PC-9 (cell line): ENCODE data around the gene BEST3. TPM values are rescaled to one million over a fixed set of nuclear protein-coding genes. Genes with fewer than 3 reads are reported as not detected.
"Not testable (repeated sequence)": the region's sequence is repeated elsewhere in the genome, so short reads cannot be mapped to it uniquely, and the experiment has no call there.

Experiments
- BruUV-seq: library from RNA; stranded (reverse); fragments of 400-500 nt; replicated peaks from 2 replicates; lab custom pipeline; 2021; lab: Mats Ljungman, UMichigan
- CTCF ChIA-PET: fragments of 300-600 bp; sonication (Branson Sonifier 250); formaldehyde crosslinking; loops from one replicate; lab custom pipeline; 2022; ENCODE audit warnings: antibody characterized with exemption; lab: Charles Lee
- POLR2A ChIA-PET: fragments of 300-600 bp; sonication (Branson Sonifier 250); formaldehyde crosslinking; loops from one replicate; lab custom pipeline; 2022; ENCODE audit warnings: antibody characterized with exemption; ENCODE audit not compliant: unreplicated experiment; lab: Charles Lee
- DNase-seq, 2 experiments: peaks; one replicate each; pipeline versions ENCODE4 v3.0.0 to v3.0.0-alpha.2; 2015 to 2022; ENCODE audit warnings: mixed read lengths in 1 of 2
- H2AFZ ChIP-seq: fragments of 200-600 bp; sonication (generic); 2 replicates; pipeline ENCODE4 v1.8.1; 2017; ENCODE audit warnings: antibody characterized with exemption
- H3F3A ChIP-seq: fragments of 200-600 bp; sonication (generic); 2 replicates; pipeline ENCODE4 v1.8.1; 2017; ENCODE audit warnings: antibody characterized with exemption, mild to moderate bottlenecking, low read depth; ENCODE audit not compliant: insufficient read depth
- H3K27ac ChIP-seq: fragments of 200-600 bp; sonication (generic); 2 replicates; pipeline ENCODE4 v1.6.1; 2016; ENCODE audit warnings: mixed run types
- H3K27me3 ChIP-seq: fragments of 200-600 bp; sonication (generic); 2 replicates; pipeline ENCODE4 v1.6.1; 2016; ENCODE audit warnings: low read depth, mixed run types; ENCODE audit not compliant: insufficient read depth
- H3K36me3 ChIP-seq: fragments of 200-600 bp; sonication (generic); 2 replicates; pipeline ENCODE4 v1.6.1; 2016; ENCODE audit warnings: low read depth, mixed run types
- H3K4me1 ChIP-seq: fragments of 200-600 bp; sonication (generic); replicated peaks from 2 replicates; pipeline ENCODE4 v1.6.1; 2016; ENCODE audit warnings: mixed run types; ENCODE audit not compliant: insufficient read depth
- H3K4me2 ChIP-seq: fragments of 200-600 bp; sonication (generic); 2 replicates; pipeline ENCODE4 v1.6.1; 2017; ENCODE audit warnings: mixed run types
- H3K4me3 ChIP-seq: fragments of 200-600 bp; sonication (generic); 2 replicates; pipeline ENCODE4 v1.6.1; 2016; ENCODE audit warnings: mixed run types
- H3K79me2 ChIP-seq: fragments of 200-600 bp; sonication (generic); 2 replicates; pipeline ENCODE4 v1.6.1; 2017; ENCODE audit warnings: low read depth, mixed run types
- H3K9me2 ChIP-seq: fragments of 200-600 bp; sonication (generic); 2 replicates; pipeline ENCODE4 v1.8.1; 2017; ENCODE audit warnings: mild to moderate bottlenecking; ENCODE audit not compliant: insufficient read depth
- H3K9me3 ChIP-seq: fragments of 200-600 bp; sonication (generic); 2 replicates; pipeline ENCODE4 v1.8.1; 2016; ENCODE audit warnings: low read depth; ENCODE audit not compliant: insufficient read depth
- H4K20me1 ChIP-seq: fragments of 200-600 bp; sonication (generic); 2 replicates; pipeline ENCODE4 v1.8.1; 2017; ENCODE audit not compliant: insufficient read depth
- EZH2 ChIP-seq: fragments of 200-600 bp; sonication (generic); IDR thresholded peaks from 2 replicates; pipeline ENCODE4 v1.8.0; 2017; ENCODE audit warnings: antibody characterized with exemption, low read depth
- intact Hi-C: fragments of 100-400 bp; cut with micrococcal nuclease; formaldehyde crosslinking; loops from one replicate; pipeline ENCODE4 v1.10.0; 2022; ENCODE audit not compliant: unreplicated experiment
- total RNA-seq: library from RNA; stranded (reverse); gene quantifications from 2 replicates; pipeline ENCODE4 v1.2.3, GENCODE V29; 2021
- TF ChIP-seq, protein P1 (sequence below): fragments of 200-600 bp; sonication (generic); conservative IDR thresholded peaks from 2 replicates; pipeline ENCODE4 v1.6.1; 2017; ENCODE audit warnings: mixed run types, antibody characterized with exemption, mild to moderate bottlenecking, moderate library complexity

Gene BEST3
- total RNA-seq, 1 experiment from 2014 or later, result 0.17 TPM

DNA sequence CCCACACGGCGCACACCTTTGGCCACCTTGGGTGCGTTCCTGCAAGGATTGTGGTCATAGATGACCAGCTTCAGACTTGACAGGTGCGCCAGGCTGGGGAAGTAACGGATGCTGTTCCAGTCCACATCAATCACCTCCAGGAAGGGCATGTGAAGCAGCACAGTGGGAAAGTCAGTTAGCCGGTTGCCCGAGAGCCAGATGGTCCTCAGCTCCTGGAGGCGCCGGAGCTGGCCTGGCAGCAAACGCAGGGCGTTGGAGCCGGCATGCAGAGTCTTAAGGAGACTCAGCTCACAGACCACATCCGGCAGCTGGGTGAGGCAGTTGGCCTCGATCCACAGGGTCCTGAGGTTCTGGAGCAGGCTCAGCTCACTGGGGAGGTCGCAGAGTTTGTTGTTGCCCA, 89.0 kb downstream of the BEST3 start:
- TF ChIP-seq EZH2, result no peak
- TF ChIP-seq, protein P1, sequence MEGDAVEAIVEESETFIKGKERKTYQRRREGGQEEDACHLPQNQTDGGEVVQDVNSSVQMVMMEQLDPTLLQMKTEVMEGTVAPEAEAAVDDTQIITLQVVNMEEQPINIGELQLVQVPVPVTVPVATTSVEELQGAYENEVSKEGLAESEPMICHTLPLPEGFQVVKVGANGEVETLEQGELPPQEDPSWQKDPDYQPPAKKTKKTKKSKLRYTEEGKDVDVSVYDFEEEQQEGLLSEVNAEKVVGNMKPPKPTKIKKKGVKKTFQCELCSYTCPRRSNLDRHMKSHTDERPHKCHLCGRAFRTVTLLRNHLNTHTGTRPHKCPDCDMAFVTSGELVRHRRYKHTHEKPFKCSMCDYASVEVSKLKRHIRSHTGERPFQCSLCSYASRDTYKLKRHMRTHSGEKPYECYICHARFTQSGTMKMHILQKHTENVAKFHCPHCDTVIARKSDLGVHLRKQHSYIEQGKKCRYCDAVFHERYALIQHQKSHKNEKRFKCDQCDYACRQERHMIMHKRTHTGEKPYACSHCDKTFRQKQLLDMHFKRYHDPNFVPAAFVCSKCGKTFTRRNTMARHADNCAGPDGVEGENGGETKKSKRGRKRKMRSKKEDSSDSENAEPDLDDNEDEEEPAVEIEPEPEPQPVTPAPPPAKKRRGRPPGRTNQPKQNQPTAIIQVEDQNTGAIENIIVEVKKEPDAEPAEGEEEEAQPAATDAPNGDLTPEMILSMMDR, result no peak
- POLR2A ChIA-PET, result no interaction called here
- no peak overlapping the region for H3K27ac ChIP-seq
- H3F3A ChIP-seq, result no peaks in the 10 kb centered on the region
- H3K4me2 ChIP-seq, result no peak overlapping the region
- intact Hi-C loops, result no loop called here
- no peaks in the 10 kb centered on the region; the same call in 1 of the 2 replicates for H3K27me3 ChIP-seq
- no peaks in the 10 kb centered on the region for H4K20me1 ChIP-seq
- no peaks in the 10 kb centered on the region for H3K4me1 ChIP-seq
- no peak overlapping the region for H2AFZ ChIP-seq
- BruUV-seq, result no TSS peak
- no peaks in the 10 kb centered on the region for H3K79me2 ChIP-seq
- CTCF ChIA-PET, result no interaction called here
- no peaks in the 10 kb centered on the region for H3K9me2 ChIP-seq
- H3K9me3 ChIP-seq, result no peaks in the 10 kb centered on the region; the same call in 1 of the 2 replicates
- DNase-seq, result no peak
- no peaks in the 10 kb centered on the region for H3K36me3 ChIP-seq
- H3K4me3 ChIP-seq, result no peak overlapping the region

DNA sequence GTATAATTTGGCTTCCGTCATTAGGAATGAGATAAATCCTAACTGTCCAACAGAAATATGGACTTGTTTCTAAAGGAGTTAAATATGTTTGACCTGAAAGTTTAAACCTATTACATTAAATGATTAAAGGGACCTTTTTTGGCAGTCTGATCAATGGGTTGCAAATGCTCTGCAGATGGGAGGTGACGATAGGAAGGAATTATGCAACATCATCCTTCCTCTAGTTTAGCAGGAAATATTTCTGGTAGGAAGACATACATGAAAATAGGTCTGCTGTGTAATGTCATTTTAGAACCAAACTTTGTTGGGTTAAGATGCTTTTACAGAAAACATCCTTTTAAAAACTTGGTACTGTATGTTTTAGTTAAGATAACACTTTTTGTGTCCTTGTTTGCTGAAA, 91.0 kb downstream of the BEST3 start:
- Histone ChIP-seq H3K27ac (no peak overlapping the region), H3K9me2 (no peaks in the 10 kb centered on the region), H3K27me3 (no peaks in the 10 kb centered on the region; the same call in 1 of the 2 replicates), H2AFZ (no peak overlapping the region), H3K36me3 (peaks cover 4% of the 10 kb centered on the region), H4K20me1 (no peaks in the 10 kb centered on the region), H3K4me3 (no peak overlapping the region), H3F3A (peaks cover 2% of the 10 kb centered on the region; the same call in 1 of the 2 replicates), H3K79me2 (no peaks in the 10 kb centered on the region), H3K4me1 (no peaks in the 10 kb centered on the region), H3K9me3 (no peaks in the 10 kb centered on the region; the same call in 1 of the 2 replicates), H3K4me2 (no peak overlapping the region)
- POLR2A ChIA-PET, result no interaction called here
- no peak for DNase-seq
- no peak for TF ChIP-seq EZH2
- TF ChIP-seq, protein P1, result no peak
- BruUV-seq, result no TSS peak
- intact Hi-C loops, result no loop called here
- CTCF ChIA-PET, result interaction anchor here (0.7 kb wide), 1 partner anchor 26 kb away, joined by 9 read pairs; no protein-coding TSS in a partner anchor

DNA sequence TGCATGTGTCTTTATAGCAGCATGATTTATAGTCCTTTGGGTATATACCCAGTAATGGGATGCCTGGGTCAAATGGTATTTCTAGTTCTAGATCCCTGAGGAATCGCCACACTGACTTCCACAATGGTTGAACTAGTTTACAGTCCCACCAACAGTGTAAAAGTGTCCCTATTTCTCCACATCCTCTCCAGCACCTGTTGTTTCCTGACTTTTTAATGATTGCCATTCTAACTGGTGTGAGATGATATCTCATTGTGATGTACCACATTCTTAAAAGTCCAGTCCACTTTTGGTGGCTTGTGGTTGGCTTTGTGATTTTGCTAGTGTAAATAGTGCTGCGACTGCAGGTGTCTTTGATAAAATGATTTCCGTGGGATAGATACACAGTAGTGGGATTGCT, 94.8 kb downstream of the BEST3 start:
- H4K20me1 ChIP-seq, intact Hi-C loops, H3K9me3 ChIP-seq, H3K27me3 ChIP-seq, CTCF ChIA-PET, H3K4me2 ChIP-seq, H3K9me2 ChIP-seq, DNase-seq, BruUV-seq, H2AFZ ChIP-seq, H3K79me2 ChIP-seq, H3K4me1 ChIP-seq, H3K27ac ChIP-seq, H3K4me3 ChIP-seq: not testable (repeated sequence)
- POLR2A ChIA-PET, result interaction anchor here (0.6 kb wide), 2 partner anchors 9 to 725 kb away, joined by 4 to 14 read pairs; no protein-coding TSS in a partner anchor
- H3K36me3 ChIP-seq, result peaks cover 20% of the 10 kb centered on the region
- peaks cover 27% of the 10 kb centered on the region; the same call in 1 of the 2 replicates for H3F3A ChIP-seq

Other genes with a start within 250 kb of the BEST3 start
- gene FRS2, start 228.9 kb downstream of the BEST3 start, total RNA-seq, result 15.6 and 23.3 TPM in 2 replicates
- gene CCT2, start 113.8 kb downstream of the BEST3 start, total RNA-seq, result 136 and 162 TPM in 2 replicates
- not detected in 2 replicates for gene LRRC10, start 88.4 kb downstream of the BEST3 start, total RNA-seq
- 30.3 and 30.5 TPM in 2 replicates for gene RAB3IP, start 39.6 kb upstream of the BEST3 start, total RNA-seq
- not detected in 2 replicates for gene MYRFL, start 125.9 kb upstream of the BEST3 start, total RNA-seq